DMS53 (cell line): ENCODE data around the gene OGFOD3.
A peak's percentile ranks its signal among the peaks of the same experiment; 100 is the strongest.
"Not testable (repeated sequence)": the region's sequence is repeated elsewhere in the genome, so short reads cannot be mapped to it uniquely, and the experiment has no call there.

ENCODE experiments used
- DNase-seq: peaks from one replicate; lab custom pipeline; 2025; lab: John Stamatoyannopoulos, UW

Gene OGFOD3

DNA sequence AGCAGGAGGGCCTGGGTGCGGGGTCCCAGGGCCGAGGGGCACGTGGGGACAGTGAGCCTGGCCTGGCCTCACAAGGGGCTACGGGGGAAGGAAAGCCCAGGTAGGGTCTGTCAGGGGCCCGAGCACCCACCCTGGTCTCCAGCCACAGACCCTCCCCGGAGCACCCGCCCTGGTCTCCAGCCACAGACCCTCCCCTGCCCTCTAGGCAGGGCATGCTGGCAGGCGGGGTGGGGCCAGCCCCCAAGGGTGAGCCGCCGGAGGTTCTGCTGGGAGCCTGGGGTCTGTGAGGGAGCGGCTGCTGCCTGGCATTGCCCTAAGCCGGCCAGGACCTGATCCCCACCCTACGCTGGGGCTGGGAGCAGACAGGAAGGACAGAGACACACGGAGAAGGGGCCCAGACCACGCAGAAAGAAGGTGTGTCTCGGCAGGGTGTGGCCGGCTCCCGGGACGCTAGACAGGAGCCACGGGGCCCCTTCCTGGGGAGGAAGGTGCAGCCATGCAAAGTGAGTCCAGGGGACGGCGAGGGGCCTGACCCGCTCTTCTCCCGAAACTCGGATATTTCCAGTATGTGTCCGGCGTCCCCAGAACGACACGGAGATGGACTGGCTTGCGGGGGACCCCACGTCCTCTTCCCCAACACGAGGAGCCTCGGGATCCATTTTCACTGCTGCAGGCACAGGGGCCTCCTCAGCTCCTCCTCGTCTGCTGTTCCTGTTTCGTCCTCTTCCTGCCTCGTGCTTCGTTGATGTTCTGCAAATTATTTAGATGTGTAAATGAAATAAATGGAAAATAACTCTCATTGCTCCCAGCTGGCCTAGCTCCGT lies 31.3 kb downstream of the OGFOD3 start:
- DNase-seq = no peak

GRCh38 chr17:82386255-82386831 lies 32.0 kb downstream of the OGFOD3 start:
- DNase-seq = no peak

DNA sequence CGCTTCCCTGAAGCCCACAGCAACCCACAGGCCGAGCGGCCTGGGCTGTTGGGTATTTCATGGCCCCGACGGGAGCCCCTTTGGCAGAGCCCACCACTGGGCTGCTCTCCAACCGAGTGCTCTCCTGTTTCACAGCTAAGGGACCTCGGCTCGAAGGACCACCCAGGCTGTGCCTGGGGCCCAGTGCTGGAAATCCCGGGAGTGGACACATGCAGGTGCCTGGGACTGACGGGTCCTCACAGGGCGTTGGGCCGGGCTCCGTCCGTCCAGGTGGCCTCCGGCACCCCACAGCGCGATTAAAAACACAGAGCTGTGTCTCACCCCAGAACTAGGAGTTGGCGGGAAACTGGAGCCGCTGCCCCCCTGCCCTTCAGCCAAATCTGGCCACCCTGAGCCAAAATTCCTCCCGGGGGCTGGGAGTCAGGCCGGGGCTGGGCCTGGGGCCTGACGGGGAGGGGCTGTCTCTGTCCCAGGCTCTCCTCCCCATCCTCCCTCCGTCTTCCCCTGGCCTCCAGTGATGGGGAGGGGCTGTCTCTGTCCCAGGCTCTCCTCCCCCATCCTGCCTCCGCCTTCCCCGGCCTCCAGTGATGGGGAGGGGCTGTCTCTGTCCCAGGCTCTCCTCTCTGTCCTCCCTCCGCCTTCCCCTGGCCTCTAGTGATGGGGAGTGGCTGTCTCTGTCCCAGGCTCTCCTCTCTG lies 32.7 kb downstream of the OGFOD3 start:
- DNase-seq = no peak

DNA sequence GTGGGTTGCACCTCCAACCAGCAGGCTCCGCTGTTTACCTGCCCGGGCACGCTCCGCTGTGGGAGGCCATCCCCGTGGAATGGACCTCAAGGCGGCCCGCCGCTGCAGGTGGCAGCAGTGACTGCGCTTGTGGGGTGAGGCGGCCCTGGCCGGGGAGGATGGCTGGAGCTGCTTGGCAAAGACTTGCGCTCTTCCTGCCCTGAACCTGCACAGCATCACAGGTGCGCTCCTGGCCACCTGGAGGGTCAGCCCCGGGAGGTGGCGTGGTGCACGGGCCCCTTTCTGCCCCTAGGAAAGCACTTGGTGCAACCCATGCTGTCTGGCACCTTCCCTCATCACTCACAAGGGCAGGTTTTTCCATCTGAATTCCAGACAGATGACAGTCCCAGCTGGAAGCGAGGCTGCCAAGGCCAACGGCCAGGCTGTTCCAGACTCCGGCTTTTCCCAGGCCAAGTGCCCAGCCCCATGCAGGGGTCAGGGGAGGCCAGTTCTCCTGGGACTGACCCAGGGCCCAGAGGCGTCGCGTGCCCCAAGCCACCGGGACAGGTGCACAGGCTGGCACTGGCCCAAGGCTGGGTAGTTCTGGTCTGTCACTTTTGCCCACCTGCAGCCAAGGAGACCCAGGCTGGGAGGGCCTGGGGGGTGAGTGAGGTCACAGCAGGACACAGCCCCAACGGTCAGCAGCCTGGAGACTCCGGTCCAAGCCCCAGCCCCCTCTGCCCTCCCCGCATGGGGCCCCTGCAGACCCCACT lies 33.5 kb downstream of the OGFOD3 start:
- peak; percentile 87 for DNase-seq

GRCh38 chr17:82384051-82384729 lies 34.2 kb downstream of the OGFOD3 start:
- no peak for DNase-seq

DNA sequence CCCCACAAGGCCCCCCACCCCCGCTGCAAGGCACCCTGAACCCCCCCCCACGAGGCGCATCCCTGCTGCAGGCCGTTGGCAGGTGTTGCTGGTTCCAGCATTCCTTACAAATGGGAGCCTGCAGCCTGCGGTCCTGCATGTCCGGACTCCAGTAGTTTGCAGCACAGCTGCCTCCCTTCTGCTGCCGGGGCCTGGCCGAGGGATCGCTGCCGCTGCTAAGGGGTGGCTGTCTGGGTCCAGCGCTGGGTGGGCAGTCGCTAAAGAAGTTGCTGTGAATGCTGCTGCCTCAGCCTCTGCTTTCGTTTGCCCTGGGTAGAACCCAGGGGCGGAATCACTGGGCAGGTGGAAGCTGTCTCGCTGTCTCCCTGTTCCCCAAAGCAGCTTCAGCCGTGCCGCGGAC lies 35.0 kb downstream of the OGFOD3 start:
- no peak for DNase-seq

- no peak for DNase-seq
Measured at GRCh38 chr17:82382933-82383255, 35.5 kb downstream of the OGFOD3 start.

DNA sequence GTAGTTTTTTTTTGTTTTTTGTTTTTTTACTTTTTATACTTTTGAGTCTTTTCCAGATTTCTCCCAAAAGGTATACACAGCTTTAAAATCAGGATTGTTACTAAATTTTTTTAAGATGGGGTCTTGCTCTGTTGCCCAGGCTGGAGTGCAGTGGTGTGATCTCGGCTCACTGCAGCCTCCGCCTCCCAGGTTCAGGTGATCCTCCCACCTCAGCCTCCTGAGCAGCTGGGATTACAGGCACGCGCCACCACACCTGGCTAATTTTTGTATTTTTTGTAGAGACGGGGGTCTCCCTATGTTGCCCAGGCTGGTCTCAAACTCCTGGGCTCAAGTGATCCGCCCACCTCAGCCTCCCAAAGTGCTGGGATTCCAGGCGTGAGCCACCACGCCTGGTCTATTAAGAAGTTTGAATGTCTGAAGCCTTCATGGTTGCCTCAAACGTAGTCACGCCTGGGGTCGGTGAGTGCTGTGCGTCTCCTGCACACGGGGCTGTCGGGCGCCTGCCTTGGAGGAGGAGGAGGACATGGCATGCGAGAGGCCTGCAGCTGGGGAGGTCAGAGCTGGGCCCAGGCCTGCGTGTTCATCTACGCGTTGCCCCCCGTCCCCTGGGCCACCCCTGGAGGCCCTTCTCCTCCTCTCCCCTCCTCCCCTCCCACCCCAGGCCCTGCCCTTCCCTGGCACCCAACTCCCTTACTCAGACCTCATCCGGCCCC lies 36.0 kb downstream of the OGFOD3 start:
- not testable (repeated sequence) for DNase-seq

- DNase-seq = not testable (repeated sequence)
Measured at GRCh38 chr17:82381703-82382009, 36.7 kb downstream of the OGFOD3 start.

DNA sequence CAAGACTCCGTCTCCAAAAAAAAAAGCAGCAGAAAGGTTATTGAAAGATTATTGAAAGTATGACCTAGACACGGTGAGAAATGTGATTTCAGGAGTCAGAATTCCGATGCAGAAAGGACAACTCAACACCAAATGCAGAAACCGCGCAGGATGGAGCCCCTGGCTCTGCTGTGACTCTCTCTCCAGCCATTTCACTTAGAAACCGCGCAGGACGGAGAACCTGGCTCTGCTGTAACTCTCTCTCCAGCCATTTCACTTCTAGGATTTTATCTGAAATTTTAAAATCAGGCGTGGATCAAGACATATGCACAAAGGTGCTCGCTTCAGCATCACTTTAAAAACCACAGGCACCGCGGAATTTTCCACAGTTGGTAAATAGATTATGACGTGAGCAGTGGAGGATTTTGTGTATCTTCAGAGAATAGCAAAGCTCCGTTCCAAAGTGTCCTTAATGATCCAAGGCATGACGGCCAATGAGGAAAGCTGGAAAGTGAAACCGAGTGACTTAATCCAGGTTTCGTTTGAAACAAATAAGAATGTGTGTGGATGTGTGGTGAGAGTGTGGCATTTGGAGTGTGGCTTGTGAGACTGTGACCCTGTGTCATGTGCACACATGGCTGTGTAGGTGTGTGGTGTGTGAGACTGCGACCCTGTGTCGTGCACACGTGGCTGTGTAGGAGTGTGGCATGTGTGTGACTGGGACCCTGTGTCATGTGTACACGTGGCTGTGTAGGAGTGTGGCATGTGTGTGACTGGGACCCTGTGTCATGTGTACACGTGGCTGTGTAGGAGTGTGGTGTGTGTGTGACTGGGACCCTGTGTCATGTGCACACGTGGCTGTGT lies 37.3 kb downstream of the OGFOD3 start:
- DNase-seq = peak; percentile 84

DNA sequence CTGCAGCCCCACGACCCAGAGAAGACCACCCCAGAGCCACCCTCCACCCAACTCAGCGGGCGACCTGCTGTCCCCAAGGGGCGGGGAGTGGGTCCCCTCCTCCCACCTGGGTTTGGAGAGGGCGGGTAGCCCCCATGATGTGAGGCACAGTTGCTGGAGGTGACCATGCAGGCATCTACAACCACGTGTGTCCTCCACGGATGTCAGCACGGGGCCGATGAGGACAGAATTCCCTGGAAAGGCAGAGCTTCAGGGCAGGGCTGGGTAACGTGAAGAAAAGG lies 39.7 kb downstream of the OGFOD3 start:
- no peak for DNase-seq

DNA sequence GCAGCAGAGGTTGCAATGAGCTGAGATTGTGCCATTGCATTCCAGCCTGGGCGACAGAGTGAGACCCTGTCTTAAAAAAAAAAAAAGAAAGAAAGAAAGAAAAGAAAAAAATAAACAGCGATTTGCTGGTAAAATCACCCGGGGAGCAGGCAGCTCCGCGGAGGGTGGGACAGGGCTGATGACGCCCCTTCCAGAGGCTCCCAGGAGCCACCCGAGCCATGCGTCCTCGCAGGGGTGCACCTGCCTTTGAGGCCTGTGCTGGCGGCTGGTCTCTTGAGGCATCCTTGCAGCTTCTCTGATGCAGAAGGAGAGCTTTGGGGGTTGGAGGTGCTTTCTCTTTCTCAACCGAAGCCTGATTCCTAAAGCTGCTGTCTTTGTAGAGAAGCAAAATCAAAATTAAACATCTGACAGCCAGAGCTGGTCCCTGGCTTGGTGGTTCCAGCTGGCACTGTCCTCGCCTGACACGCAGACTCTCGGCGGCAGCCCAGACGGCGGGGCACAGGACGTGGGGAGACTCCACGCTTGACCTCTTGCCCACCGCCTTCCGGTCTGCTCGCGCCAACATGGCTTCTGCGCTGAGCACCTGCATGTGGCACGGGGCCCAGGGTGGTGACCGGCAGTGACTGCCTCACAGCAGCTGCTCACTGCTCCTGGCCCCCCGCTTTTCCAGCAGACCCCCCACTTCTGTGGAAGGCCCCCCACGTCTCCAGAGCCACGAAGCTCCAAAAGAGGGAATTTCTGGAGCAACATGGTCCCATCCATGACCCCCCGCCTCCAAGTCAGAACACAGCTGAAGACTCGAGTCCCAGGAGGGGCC lies 40.3 kb downstream of the OGFOD3 start:
- DNase-seq = no peak

DNA sequence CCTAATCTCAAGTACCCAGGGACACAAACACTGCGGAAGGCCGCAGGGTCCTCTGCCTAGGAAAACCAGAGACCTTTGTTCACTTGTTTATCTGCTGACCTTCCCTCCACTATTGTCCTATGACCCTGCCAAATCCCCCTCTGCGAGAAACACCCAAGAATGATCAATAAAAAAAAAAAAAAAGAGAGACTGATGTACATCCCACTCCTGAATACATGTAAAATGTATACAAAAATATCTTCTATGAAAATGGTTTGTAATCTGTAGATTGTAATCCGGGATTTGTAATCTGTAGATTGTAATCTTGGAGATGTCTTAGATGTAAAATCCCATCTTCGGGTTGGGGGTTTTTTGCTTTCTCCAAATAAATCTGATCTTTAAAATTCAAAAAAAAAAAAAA lies 41.1 kb downstream of the OGFOD3 start:
- not testable (repeated sequence) for DNase-seq

DNA sequence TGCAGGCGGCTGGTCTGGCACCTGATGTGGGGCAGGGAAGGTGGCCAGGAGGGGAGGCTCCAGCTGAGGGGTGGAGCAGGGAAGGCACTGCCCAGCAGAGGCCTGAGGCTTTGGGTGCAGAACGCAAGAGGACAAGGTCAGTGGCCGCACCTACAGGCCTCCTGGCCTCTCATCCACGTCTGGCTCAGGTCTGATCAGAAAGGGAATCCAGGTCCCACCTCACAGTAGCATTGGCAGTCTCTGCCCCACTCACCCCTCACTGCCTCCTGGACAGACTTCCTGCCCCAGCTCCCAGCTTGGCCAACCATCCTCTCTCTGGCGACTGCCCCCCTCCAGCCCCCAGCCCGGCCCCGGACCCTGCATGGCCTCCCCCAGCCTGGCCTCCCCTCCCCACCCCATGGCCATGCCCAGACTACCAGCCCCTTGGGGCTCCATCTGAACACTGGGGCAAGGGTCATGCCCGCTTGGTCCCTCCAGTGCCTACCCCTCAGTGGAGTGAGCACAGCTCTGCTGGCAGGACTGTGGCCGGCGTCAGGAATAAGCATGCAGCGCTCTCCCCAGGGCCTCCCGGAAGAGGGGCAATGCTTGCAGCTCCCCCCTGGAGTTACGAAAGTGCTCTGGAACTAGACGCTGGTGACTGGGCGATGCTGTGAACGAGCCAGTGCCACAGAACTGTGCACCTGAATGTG lies 42.2 kb downstream of the OGFOD3 start:
- no peak for DNase-seq

DNA sequence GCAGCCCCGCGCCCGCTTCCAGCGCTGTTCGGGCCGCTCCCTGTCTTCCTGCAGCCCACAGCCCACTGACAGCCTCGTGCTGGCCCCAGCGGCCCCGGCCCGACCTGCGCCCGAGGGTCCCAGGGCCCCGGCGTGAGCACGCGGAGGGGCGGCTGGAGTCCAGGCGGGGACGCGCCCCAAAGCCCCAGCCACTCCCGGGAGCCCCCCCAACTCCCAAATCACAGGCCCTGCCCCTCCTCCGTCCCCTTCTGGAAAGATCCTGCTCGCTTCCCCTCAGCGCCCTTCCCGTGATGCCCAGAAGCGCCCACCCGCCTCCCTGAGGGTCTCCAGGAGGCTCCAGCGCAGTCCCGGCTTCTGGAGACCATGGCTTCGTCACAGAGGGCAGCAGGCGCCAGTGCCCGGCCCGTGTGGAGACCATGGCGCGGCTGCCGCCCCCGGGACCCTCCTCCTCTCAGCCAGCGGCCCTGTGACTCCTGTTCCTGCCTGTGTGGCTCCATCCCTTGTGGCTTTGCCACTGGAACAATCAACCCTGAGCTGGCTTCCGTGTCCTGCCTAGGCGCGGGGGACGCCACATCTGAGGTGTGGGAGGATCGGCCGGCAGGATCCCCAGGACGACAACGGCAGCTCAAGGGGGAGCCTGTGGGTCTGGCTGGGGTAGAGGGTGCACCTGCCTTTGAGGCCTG lies 42.9 kb downstream of the OGFOD3 start:
- no peak for DNase-seq

DNA sequence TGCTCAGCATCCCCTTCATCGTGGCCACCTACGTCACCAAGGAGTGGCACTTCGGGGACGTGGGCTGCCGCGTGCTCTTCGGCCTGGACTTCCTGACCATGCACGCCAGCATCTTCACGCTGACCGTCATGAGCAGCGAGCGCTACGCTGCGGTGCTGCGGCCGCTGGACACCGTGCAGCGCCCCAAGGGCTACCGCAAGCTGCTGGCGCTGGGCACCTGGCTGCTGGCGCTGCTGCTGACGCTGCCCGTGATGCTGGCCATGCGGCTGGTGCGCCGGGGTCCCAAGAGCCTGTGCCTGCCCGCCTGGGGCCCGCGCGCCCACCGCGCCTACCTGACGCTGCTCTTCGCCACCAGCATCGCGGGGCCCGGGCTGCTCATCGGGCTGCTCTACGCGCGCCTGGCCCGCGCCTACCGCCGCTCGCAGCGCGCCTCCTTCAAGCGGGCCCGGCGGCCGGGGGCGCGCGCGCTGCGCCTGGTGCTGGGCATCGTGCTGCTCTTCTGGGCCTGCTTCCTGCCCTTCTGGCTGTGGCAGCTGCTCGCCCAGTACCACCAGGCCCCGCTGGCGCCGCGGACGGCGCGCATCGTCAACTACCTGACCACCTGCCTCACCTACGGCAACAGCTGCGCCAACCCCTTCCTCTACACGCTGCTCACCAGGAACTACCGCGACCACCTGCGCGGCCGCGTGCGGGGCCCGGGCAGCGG lies 43.6 kb downstream of the OGFOD3 start:
- peak; percentile 76 for DNase-seq

- peak; percentile 69 for DNase-seq
Measured at GRCh38 chr17:82373731-82374625, 44.4 kb downstream of the OGFOD3 start.
